GM13977 (cell line): ENCODE results near the gene ANKMY1.

ENCODE experiments used
- DNase-seq: peaks from one replicate; pipeline ENCODE4 v3.0.0; 2012; ENCODE audit warnings: low spot score
- in situ Hi-C: fragments of 300-500 bp; cut with MboI; formaldehyde crosslinking; loops from one replicate; pipeline ENCODE4 v1.12.0; 2022; ENCODE audit warnings: low sequenced_read_pairs, low pct_unique_long_range_greater_than_20kb, mixed read lengths, inconsistent platforms; ENCODE audit not compliant: unreplicated experiment
- TF ChIP-seq, protein P1 (sequence below): IDR thresholded peaks from 2 replicates; pipeline ENCODE4 v1.5.1; 2012; ENCODE audit warnings: mild to moderate bottlenecking, control low read depth; ENCODE audit not compliant: insufficient read depth; ENCODE audit errors: extremely low read depth, missing control alignments

Gene ANKMY1

DNA sequence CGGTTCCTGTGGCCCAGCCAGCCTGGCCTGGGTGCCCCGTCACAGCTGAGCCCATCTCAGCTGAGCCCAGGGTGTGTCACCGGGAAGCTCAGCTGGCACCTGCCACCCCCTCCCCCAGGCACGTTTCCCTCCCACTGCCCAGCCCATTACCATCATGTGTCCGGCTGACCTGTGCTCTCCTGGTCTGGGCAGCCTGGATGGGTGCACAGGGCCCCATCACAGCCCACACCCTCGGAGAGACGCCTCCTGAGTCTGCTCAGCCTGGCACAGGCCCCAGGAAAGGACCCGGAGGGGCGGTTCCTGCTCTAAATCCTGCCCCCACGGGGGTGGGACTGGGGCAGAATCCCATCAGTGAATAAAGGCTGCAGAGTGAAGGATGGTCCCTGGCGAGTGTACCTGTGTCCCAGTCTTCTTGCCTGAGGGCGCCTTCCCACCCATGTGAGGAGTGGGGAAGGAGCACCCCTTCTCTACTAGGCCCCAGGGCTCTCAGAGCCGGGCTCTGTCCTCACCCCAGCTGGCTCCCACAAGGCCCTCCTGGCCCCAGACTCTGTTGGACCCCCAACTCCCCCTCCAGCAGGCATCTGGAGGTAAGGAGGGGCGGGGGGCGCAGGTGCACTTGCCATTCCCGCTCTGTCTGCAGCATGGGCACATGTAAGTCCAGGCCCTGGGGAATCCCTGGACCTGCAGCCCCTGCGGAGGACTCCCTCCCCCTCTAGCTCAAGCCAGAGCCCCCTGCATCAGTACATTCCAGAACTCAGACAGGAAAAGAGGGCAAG is 101.2 kb downstream of the ANKMY1 start:
- TF ChIP-seq, protein P1, sequence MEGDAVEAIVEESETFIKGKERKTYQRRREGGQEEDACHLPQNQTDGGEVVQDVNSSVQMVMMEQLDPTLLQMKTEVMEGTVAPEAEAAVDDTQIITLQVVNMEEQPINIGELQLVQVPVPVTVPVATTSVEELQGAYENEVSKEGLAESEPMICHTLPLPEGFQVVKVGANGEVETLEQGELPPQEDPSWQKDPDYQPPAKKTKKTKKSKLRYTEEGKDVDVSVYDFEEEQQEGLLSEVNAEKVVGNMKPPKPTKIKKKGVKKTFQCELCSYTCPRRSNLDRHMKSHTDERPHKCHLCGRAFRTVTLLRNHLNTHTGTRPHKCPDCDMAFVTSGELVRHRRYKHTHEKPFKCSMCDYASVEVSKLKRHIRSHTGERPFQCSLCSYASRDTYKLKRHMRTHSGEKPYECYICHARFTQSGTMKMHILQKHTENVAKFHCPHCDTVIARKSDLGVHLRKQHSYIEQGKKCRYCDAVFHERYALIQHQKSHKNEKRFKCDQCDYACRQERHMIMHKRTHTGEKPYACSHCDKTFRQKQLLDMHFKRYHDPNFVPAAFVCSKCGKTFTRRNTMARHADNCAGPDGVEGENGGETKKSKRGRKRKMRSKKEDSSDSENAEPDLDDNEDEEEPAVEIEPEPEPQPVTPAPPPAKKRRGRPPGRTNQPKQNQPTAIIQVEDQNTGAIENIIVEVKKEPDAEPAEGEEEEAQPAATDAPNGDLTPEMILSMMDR, result no peak
- in situ Hi-C loops, result no loop called here
- DNase-seq, result no peak

DNA sequence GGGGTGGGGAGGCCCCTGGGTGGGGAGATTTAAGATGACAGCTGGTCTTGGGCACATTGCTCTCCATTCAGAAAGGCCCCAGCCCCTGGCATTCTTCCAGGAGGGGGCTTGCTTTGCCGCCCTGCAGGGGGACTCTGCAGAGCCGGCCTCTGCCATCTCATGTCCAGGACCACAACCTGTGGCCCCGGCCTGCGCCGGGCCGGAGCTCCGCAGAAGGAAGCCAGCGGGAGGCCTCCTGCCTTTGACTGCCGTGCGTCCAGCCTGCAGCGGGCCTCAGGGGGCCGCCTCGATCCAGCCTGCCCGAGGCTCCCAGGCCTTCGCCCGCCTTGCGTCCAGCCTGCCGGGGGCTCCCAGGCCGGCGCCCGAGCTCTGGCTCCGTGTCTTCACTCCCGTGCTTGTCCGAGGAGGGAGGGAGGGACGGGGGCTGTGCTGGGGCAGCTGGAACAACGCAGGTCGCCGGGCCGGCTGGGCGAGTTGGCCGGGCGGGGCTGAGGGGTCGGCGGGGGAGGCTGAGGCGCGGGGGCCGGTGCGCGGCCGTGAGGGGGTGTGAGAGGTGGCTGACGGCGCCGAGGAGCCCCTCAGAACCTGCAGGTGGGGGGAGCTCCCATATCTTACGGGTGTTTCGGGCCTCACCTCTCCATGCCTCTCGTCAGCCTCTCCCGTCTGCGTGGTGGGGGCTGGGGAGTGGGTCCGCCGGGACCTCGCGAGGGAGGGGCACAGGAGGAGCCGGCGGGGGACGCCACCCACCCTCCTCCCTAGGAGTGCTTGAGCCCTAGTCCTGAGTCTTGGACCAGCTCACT is 101.9 kb downstream of the ANKMY1 start:
- DNase-seq, result no peak
- TF ChIP-seq, protein P1, result no peak
- in situ Hi-C loops, result no loop called here

DNA sequence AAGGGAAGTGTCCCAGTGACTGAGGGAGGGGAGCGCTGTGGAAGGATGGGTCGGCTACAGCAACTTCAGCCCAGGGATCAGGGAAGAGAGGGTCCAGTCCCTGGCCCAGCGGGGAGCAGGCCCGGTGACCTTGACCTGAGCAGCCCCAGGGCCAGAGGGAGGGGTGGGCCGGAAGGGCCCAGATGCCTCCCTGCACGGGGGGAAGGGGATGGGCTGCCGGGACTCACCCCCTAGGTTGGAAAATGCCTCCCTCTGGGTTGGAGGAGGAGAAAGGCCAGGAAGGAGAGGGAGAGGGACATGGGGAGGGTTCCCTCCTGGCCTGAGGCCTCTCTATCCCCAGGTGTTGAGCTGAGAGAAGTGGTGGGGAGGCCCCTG is 102.5 kb downstream of the ANKMY1 start:
- in situ Hi-C loops, result no loop called here
- TF ChIP-seq, protein P1, result no peak
- DNase-seq, result no peak

DNA sequence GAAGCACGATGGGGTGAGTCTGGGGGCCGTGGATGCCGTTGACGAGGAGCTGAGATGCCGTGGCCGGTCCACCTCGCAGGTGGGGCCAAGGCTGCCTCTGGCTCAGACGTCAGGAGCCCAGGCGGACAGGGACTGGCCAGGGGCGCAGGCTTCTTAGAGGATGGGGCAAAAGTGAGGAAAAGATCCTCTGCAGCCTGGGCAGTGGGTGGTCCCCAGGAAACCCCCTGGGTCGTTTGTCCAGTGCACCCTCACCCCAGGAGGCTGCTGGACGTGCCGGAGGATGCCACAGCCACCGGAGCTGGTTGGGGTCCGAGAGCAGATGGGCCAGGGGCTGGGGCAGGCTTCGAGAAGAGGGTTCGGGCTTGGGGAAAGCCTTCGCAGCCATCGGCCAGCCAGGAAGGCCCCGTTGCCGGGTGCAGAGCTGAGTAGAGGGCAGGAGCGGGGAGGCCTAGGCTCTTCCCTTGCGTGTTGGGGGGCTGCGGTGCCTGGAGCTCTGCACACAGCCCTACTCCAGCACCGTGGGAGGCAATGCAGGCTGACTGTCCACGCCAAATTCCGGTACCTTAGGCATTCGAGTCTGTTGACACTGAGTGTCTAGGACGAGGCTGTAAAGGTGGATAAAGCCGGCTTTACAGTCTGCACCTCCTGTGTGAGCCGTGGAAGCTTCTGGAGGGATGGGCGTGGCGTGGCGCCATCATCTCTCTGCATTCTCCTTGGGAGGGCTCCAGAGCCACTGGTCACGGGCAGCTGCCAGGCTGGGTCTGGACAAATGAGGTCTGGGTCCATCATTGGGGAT is 103.5 kb downstream of the ANKMY1 start:
- no peak for DNase-seq
- in situ Hi-C loops, result no loop called here
- TF ChIP-seq, protein P1, result no peak

DNA sequence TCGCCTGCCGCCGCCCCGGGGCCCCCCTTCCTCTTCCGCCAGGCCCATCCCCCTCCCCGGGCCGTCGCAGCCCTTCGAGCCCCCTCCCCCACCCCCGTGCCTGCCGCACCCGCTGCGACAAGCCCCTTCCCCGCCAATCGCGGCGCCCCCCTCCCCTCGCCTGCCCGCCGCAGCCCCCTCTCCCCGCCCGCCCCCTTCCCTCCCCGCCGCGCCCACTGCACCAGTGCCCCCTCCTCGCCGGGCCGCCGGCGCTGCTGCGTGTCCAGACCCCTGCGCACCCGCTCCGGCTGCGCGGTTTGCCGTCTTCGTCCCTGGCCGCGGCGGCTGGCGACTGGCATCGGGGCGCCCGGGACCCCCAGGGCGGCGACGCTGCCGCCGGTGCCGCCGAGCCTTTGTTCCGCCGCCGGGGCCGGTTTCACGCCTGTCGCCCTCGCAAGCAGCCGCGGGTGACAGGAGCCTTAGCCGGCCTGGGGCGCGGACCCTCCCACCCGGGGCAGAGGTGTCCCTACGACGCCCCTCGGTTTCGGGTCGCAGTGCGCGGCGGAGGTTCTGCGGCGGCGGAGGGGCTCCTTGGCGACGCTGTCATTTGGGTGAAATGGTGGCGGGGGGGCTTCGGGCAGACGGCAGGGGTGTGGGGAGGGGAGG is 104.2 kb downstream of the ANKMY1 start:
- in situ Hi-C loops, result no loop called here
- no peak for DNase-seq
- TF ChIP-seq, protein P1, result no peak
